CD4-positive, CD25-positive, alpha-beta regulatory T cell (primary cell): ENCODE data around the gene IREB2. TPM values are rescaled to one million over a fixed set of nuclear protein-coding genes. Genes with fewer than 3 reads are reported as not detected.

Source experiments
- ATAC-seq, 2 donors: fragments of 150-1000 bp; cut with Tn5 transposase; one replicate each; pipeline ENCODE4 v1.10.0; 2021; ENCODE audit warnings: low read depth in 2 of 2, moderate number of reproducible peaks in 2 of 2, moderate library complexity in 1 of 2
- DNase-seq, 3 donors: peaks; one replicate each; pipeline versions ENCODE4 v3.0.0 to v3.0.0-alpha.2; 2012 to 2022; ENCODE audit warnings: mixed read lengths in 1 of 3
- H3K27ac ChIP-seq: one replicate; pipeline ENCODE4 v1.7.0; 2013; ENCODE audit warnings: mild to moderate bottlenecking, low read length; ENCODE audit not compliant: insufficient read depth, poor library complexity, severe bottlenecking
- H3K27me3 ChIP-seq: one replicate; pipeline ENCODE4 v1.7.0; 2013; ENCODE audit warnings: low read length; ENCODE audit not compliant: control insufficient read depth, insufficient read depth
- H3K36me3 ChIP-seq: one replicate; pipeline ENCODE4 v1.7.0; 2013; ENCODE audit warnings: mild to moderate bottlenecking, low read length, moderate library complexity; ENCODE audit not compliant: control insufficient read depth, insufficient read depth
- H3K4me1 ChIP-seq: 2 replicates; pipeline ENCODE4 v1.7.0; 2013; ENCODE audit warnings: mild to moderate bottlenecking, low read length; ENCODE audit not compliant: insufficient read depth, control insufficient read depth, poor library complexity, severe bottlenecking
- H3K4me3 ChIP-seq: one replicate; pipeline ENCODE4 v1.7.0; 2013; ENCODE audit warnings: low read depth, mild to moderate bottlenecking, low read length, moderate library complexity
- H3K9me3 ChIP-seq, 2 experiments: 1 replicate in 1 of 2; 2 replicates in 1 of 2; pipeline ENCODE4 v1.7.0; 2013; ENCODE audit warnings: low read length in 2 of 2, mild to moderate bottlenecking in 1 of 2, moderate library complexity in 1 of 2; ENCODE audit not compliant: control insufficient read depth in 2 of 2
- H3K27ac Mint-ChIP-seq, 3 donors: one replicate each; pipeline ENCODE4 v1.8.0; 2020 to 2022; ENCODE audit warnings: mild to moderate bottlenecking in 3 of 3, mixed read lengths in 3 of 3, moderate library complexity in 2 of 3
- H3K27me3 Mint-ChIP-seq: one replicate; pipeline ENCODE4 v1.8.0; 2022; ENCODE audit warnings: mild to moderate bottlenecking, mixed read lengths
- H3K36me3 Mint-ChIP-seq: one replicate; pipeline ENCODE4 v1.8.0; 2020; ENCODE audit warnings: mixed read lengths
- H3K4me1 Mint-ChIP-seq, 4 donors: one replicate each; pipeline ENCODE4 v1.8.0; 2020 to 2022; ENCODE audit warnings: mixed read lengths in 4 of 4, mild to moderate bottlenecking in 1 of 4
- H3K4me3 Mint-ChIP-seq, 4 donors: one replicate each; pipeline ENCODE4 v1.8.0; 2020 to 2022; ENCODE audit warnings: mild to moderate bottlenecking in 4 of 4, mixed read lengths in 4 of 4, moderate library complexity in 3 of 4
- H3K9me3 Mint-ChIP-seq, 7 donors: one replicate each; pipeline ENCODE4 v1.8.0; 2020 to 2022; ENCODE audit warnings: mixed read lengths in 7 of 7, mild to moderate bottlenecking in 3 of 7, moderate library complexity in 2 of 7
- polyA plus RNA-seq, 4 donors: library from polyadenylated mRNA; unstranded; fragments of 300-500 nt; fragmentation: Illumina TruSeq; gene quantifications; one replicate each; pipeline ENCODE4 v1.2.3, GENCODE V29; 2021
- total RNA-seq: library from RNA; stranded (reverse); gene quantifications from one replicate; pipeline ENCODE4 v1.2.3, GENCODE V29; 2022

Gene IREB2
- 58.3 TPM for total RNA-seq
- 10 to 100 TPM; 16.3 to 19.2 (median 18.5) TPM for polyA plus RNA-seq

DNA sequence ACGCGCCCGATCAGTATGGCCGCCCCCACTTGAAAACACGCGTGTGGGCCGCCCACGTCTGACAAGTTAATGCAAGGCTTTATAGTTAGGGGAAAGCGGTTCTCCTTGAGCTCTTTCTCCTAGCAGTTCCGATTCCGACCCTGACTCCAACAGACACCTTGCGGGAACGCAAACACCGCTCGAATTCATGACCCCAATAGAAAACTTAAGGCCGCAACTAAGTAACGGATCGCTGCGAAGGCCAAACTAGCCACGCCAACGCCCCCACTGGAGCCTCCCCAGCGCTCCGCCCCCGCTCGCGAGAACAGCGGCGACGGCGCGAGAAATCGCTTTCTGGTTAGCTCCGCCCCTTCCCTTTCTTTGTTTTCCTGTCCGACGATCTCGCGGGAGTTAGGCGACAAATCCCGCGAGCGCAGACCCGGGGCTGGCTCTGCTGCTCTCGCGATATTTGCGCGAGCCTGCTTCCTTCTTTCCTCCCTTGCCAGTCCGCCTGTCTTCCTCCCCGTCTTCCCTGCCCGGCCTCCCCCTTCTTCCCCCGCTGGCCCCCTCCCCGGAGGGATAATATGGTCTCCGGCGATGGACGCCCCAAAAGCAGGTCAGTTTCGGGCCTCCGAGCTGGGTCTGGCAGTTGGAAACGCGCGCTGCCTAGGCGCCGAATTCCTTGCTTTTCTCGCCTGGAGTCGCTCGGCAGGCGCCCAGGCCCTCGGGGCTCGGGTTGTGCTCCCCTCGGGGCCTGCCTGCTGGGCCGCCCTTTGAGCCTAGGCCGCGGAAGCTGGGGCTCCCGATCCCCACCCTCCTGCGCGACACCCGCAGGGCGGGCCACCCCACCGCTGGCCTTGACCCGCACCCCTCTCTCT is at the start of gene IREB2:
Gene IREB2 (plus strand): TSS at position 455 of the 857 bp plus-strand sequence. CDS start 122 bp downstream, at position 577.
- Histone ChIP-seq H3K4me3 (peak within 1 kb of the TSS; percentile 96), H3K27ac (peak within 1 kb of the TSS; percentile 92), H3K9me3 (no peaks in the 10 kb centered on the region), H3K27me3 (no peaks in the 10 kb centered on the region), H3K36me3 (peaks cover 22% of the 10 kb centered on the region), H3K4me1 (peaks cover 51% of the 10 kb centered on the region)
- H3K9me3 Mint-ChIP-seq = no peaks in the 10 kb centered on the region
- H3K27me3 Mint-ChIP-seq = peaks cover 13% of the 10 kb centered on the region
- DNase-seq (peak; percentile 95 to 99 (median 98)), ATAC-seq (peak; percentile 89 to 91)
- H3K4me1 Mint-ChIP-seq = peaks cover 23 to 55% (median 40%) of the 10 kb centered on the region in 4 donors
- peaks cover 13% of the 10 kb centered on the region for H3K36me3 Mint-ChIP-seq
- H3K27ac Mint-ChIP-seq = peak within 1 kb of the TSS; percentile 98 to 99 (median 99)
- H3K4me3 Mint-ChIP-seq = peak within 1 kb of the TSS; percentile 96 to 99 (median 98)

- H3K4me3 Mint-ChIP-seq = no peak overlapping the region
- no peak overlapping the region for H3K27ac ChIP-seq
- no peaks in the 10 kb centered on the region for H3K36me3 ChIP-seq
- no peaks in the 10 kb centered on the region for H3K9me3 ChIP-seq
- peaks cover 0 to 2% (median 0%) of the 10 kb centered on the region in 7 donors for H3K9me3 Mint-ChIP-seq
- peaks cover 26% of the 10 kb centered on the region for H3K27me3 Mint-ChIP-seq
- H3K4me3 ChIP-seq = no peak overlapping the region
- DNase-seq (no peak), ATAC-seq (no peak)
- H3K27ac Mint-ChIP-seq = no peak overlapping the region
- H3K36me3 Mint-ChIP-seq = no peaks in the 10 kb centered on the region
- H3K4me1 ChIP-seq = no peaks in the 10 kb centered on the region
- peaks cover 3% of the 10 kb centered on the region for H3K27me3 ChIP-seq
- H3K4me1 Mint-ChIP-seq = no peaks in the 10 kb centered on the region
Observed at GRCh38 chr15:78388865-78389264, 49.2 kb upstream of the IREB2 start.

GRCh38 chr15:78389322-78389721 is 48.7 kb upstream of the IREB2 start:
- no peak for DNase-seq
- Histone ChIP-seq H3K36me3 (no peaks in the 10 kb centered on the region), H3K4me1 (no peaks in the 10 kb centered on the region), H3K4me3 (no peak overlapping the region), H3K27ac (no peak overlapping the region), H3K27me3 (peaks cover 1% of the 10 kb centered on the region), H3K9me3 (no peaks in the 10 kb centered on the region)
- Mint-ChIP-seq H3K27me3 (peaks cover 23% of the 10 kb centered on the region), H3K27ac (no peak overlapping the region), H3K4me3 (no peak overlapping the region), H3K9me3 (peaks cover 0 to 2% (median 0%) of the 10 kb centered on the region in 7 donors), H3K4me1 (no peaks in the 10 kb centered on the region), H3K36me3 (no peaks in the 10 kb centered on the region)
- ATAC-seq = no peak

DNA sequence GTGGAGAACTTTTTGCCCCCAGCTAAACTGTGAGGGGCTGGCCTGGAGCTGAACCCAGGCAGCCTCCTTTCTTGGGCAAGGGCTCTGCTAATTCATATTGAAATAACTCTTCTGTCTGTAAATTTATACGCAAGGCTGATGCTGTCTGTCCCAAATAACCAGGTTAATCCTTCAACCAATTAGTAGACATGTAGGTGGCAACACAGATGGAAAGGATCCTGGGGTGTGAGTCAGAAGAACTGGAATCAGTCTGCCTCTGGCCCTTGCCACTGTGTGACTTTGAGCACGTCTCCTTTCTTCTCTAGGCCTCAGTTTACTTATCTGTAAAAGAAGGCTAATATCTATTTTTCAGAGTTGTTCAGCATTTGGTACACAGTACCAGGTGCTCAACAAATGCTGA is 48.3 kb upstream of the IREB2 start:
- no peak overlapping the region for H3K4me3 ChIP-seq
- no peaks in the 10 kb centered on the region for H3K4me1 ChIP-seq
- no peak overlapping the region for H3K4me3 Mint-ChIP-seq
- peaks cover 1% of the 10 kb centered on the region for H3K27me3 ChIP-seq
- H3K36me3 Mint-ChIP-seq = no peaks in the 10 kb centered on the region
- H3K36me3 ChIP-seq = no peaks in the 10 kb centered on the region
- H3K9me3 Mint-ChIP-seq = peaks cover 0 to 2% (median 0%) of the 10 kb centered on the region in 7 donors
- no peak for DNase-seq
- no peak overlapping the region for H3K27ac Mint-ChIP-seq
- peaks cover 23% of the 10 kb centered on the region for H3K27me3 Mint-ChIP-seq
- no peaks in the 10 kb centered on the region for H3K9me3 ChIP-seq
- H3K4me1 Mint-ChIP-seq = no peaks in the 10 kb centered on the region
- H3K27ac ChIP-seq = no peak overlapping the region
- no peak for ATAC-seq

GRCh38 chr15:78390242-78390641 is 47.8 kb upstream of the IREB2 start:
- H3K27ac Mint-ChIP-seq = no peak overlapping the region
- Histone ChIP-seq H3K36me3 (no peaks in the 10 kb centered on the region), H3K9me3 (no peaks in the 10 kb centered on the region), H3K27ac (no peak overlapping the region), H3K27me3 (peaks cover 1% of the 10 kb centered on the region), H3K4me1 (no peaks in the 10 kb centered on the region), H3K4me3 (no peak overlapping the region)
- no peaks in the 10 kb centered on the region for H3K4me1 Mint-ChIP-seq
- H3K9me3 Mint-ChIP-seq = peaks cover 0 to 2% (median 0%) of the 10 kb centered on the region in 7 donors
- no peaks in the 10 kb centered on the region for H3K36me3 Mint-ChIP-seq
- DNase-seq = no peak
- ATAC-seq = no peak
- no peak overlapping the region for H3K4me3 Mint-ChIP-seq
- peaks cover 26% of the 10 kb centered on the region for H3K27me3 Mint-ChIP-seq

- Histone ChIP-seq H3K27ac (no peak overlapping the region), H3K4me1 (no peaks in the 10 kb centered on the region), H3K36me3 (no peaks in the 10 kb centered on the region), H3K27me3 (peaks cover 1% of the 10 kb centered on the region), H3K9me3 (no peaks in the 10 kb centered on the region), H3K4me3 (no peak overlapping the region)
- Mint-ChIP-seq H3K4me1 (no peaks in the 10 kb centered on the region), H3K36me3 (no peaks in the 10 kb centered on the region), H3K27me3 (peaks cover 27% of the 10 kb centered on the region), H3K9me3 (peaks cover 0 to 2% (median 0%) of the 10 kb centered on the region in 7 donors), H3K27ac (no peak overlapping the region), H3K4me3 (no peak overlapping the region)
- ATAC-seq (no peak), DNase-seq (no peak)
Observed at GRCh38 chr15:78390826-78391225, 47.2 kb upstream of the IREB2 start.

GRCh38 chr15:78391781-78392180 is 46.2 kb upstream of the IREB2 start:
- Histone ChIP-seq H3K9me3 (no peaks in the 10 kb centered on the region), H3K36me3 (no peaks in the 10 kb centered on the region), H3K27me3 (peaks cover 1% of the 10 kb centered on the region), H3K4me1 (no peaks in the 10 kb centered on the region), H3K27ac (no peak overlapping the region), H3K4me3 (no peak overlapping the region)
- H3K36me3 Mint-ChIP-seq = no peaks in the 10 kb centered on the region
- ATAC-seq = no peak
- peaks cover 27% of the 10 kb centered on the region for H3K27me3 Mint-ChIP-seq
- no peak overlapping the region for H3K27ac Mint-ChIP-seq
- peaks cover 0 to 2% (median 0%) of the 10 kb centered on the region in 7 donors for H3K9me3 Mint-ChIP-seq
- no peaks in the 10 kb centered on the region for H3K4me1 Mint-ChIP-seq
- no peak for DNase-seq
- H3K4me3 Mint-ChIP-seq = no peak overlapping the region

GRCh38 chr15:78392430-78392829 is 45.6 kb upstream of the IREB2 start:
- Histone ChIP-seq H3K9me3 (no peaks in the 10 kb centered on the region), H3K4me3 (no peak overlapping the region), H3K27me3 (peaks cover 1% of the 10 kb centered on the region), H3K36me3 (no peaks in the 10 kb centered on the region), H3K27ac (no peak overlapping the region), H3K4me1 (no peaks in the 10 kb centered on the region)
- Mint-ChIP-seq H3K36me3 (no peaks in the 10 kb centered on the region), H3K27me3 (peaks cover 27% of the 10 kb centered on the region), H3K4me1 (no peaks in the 10 kb centered on the region), H3K4me3 (no peak overlapping the region), H3K27ac (no peak overlapping the region), H3K9me3 (peaks cover 0 to 2% (median 0%) of the 10 kb centered on the region in 7 donors)
- no peak for ATAC-seq
- no peak for DNase-seq
